Naive thymus-derived CD4-positive, alpha-beta T cell (primary cell): ENCODE results near the gene AKAP6. TPM values are rescaled to one million over a fixed set of nuclear protein-coding genes. Genes with fewer than 3 reads are reported as not detected.

Source experiments
- ATAC-seq: fragments of 150-1000 bp; cut with Tn5 transposase; 2 replicates; pipeline ENCODE4 v1.10.0; 2021; ENCODE audit warnings: mild to moderate bottlenecking, moderate library complexity
- CTCF ChIA-PET: fragments of 350-600 bp; sonication (Branson Sonifier 250); formaldehyde crosslinking; loops from one replicate; lab custom pipeline; 2021; ENCODE audit warnings: antibody characterized with exemption; lab: Charles Lee
- POLR2A ChIA-PET: fragments of 350-600 bp; sonication (Branson Sonifier 250); formaldehyde crosslinking; loops from one replicate; lab custom pipeline; 2021; ENCODE audit warnings: antibody characterized with exemption, inconsistent platforms; lab: Charles Lee
- DNase-seq, 9 donors: peaks; one replicate each; pipeline versions ENCODE4 v3.0.0 to v3.0.0-alpha.2; 2020 to 2022; ENCODE audit warnings: mixed read lengths in 1 of 9
- H3K27ac ChIP-seq: one replicate; pipeline ENCODE4 v1.7.0; 2013; ENCODE audit warnings: mild to moderate bottlenecking, low read depth, low read length, moderate library complexity
- H3K27me3 ChIP-seq, 2 donors: one replicate each; pipeline ENCODE4 v1.7.0; 2013; ENCODE audit warnings: low read length in 2 of 2, mild to moderate bottlenecking in 2 of 2, moderate library complexity in 2 of 2; ENCODE audit not compliant: control insufficient read depth in 2 of 2, insufficient read depth in 2 of 2
- H3K36me3 ChIP-seq, 3 experiments: 1 replicate in 2 of 3; 2 replicates in 1 of 3; pipeline ENCODE4 v1.7.0; 2013; ENCODE audit warnings: low read length in 3 of 3, mild to moderate bottlenecking in 3 of 3, moderate library complexity in 1 of 3; ENCODE audit not compliant: insufficient read depth in 3 of 3, control insufficient read depth in 2 of 3
- H3K4me1 ChIP-seq, 2 donors: one replicate each; pipeline ENCODE4 v1.7.0; 2013; ENCODE audit warnings: low read length in 2 of 2, mild to moderate bottlenecking in 2 of 2, moderate library complexity in 1 of 2; ENCODE audit not compliant: control insufficient read depth in 2 of 2, insufficient read depth in 2 of 2
- H3K4me3 ChIP-seq: 2 replicates; pipeline ENCODE4 v1.7.0; 2013; ENCODE audit warnings: mild to moderate bottlenecking, low read length
- H3K9me3 ChIP-seq, 3 experiments: 1 replicate in 2 of 3; 2 replicates in 1 of 3; pipeline ENCODE4 v1.7.0; 2013; ENCODE audit warnings: low read length in 3 of 3; ENCODE audit not compliant: control insufficient read depth in 2 of 3
- H3K27ac Mint-ChIP-seq, 9 donors: one replicate each; pipeline ENCODE4 v1.8.0; 2020 to 2022; ENCODE audit warnings: mixed read lengths in 9 of 9, mild to moderate bottlenecking in 8 of 9, moderate library complexity in 5 of 9, inconsistent platforms in 2 of 9
- H3K27me3 Mint-ChIP-seq, 5 donors: one replicate each; pipeline ENCODE4 v1.8.0; 2021 to 2022; ENCODE audit warnings: mixed read lengths in 5 of 5, mild to moderate bottlenecking in 1 of 5
- H3K36me3 Mint-ChIP-seq, 5 donors: one replicate each; pipeline ENCODE4 v1.8.0; 2020 to 2022; ENCODE audit warnings: mixed read lengths in 5 of 5, mild to moderate bottlenecking in 3 of 5, inconsistent platforms in 1 of 5
- H3K4me1 Mint-ChIP-seq, 7 donors: one replicate each; pipeline ENCODE4 v1.8.0; 2020 to 2022; ENCODE audit warnings: mixed read lengths in 7 of 7, mild to moderate bottlenecking in 3 of 7, inconsistent platforms in 1 of 7
- H3K4me3 Mint-ChIP-seq, 10 donors: one replicate each; pipeline ENCODE4 v1.8.0; 2020 to 2022; ENCODE audit warnings: mild to moderate bottlenecking in 10 of 10, mixed read lengths in 10 of 10, moderate library complexity in 6 of 10, inconsistent platforms in 2 of 10
- H3K9me3 Mint-ChIP-seq, 11 donors: one replicate each; pipeline ENCODE4 v1.8.0; 2020 to 2022; ENCODE audit warnings: mixed read lengths in 11 of 11, mild to moderate bottlenecking in 4 of 11, inconsistent platforms in 1 of 11, moderate library complexity in 1 of 11
- intact Hi-C, 2 donors: fragments of 100-400 bp; cut with micrococcal nuclease; formaldehyde crosslinking; loops; one replicate each; pipeline ENCODE4 v1.15.1; 2023
- polyA plus RNA-seq, 2 donors: library from polyadenylated mRNA; unstranded; fragments of 300-500 nt; fragmentation: Illumina TruSeq; gene quantifications; one replicate each; pipeline ENCODE4 v1.2.3, GENCODE V29; 2021
- total RNA-seq, 6 experiments: library from RNA in 5 of 6; stranded (reverse) in 5 of 6; gene quantifications; 1 replicate in 5 of 6; 2 replicates in 1 of 6; pipeline ENCODE4 v1.2.3 and lab custom pipeline; 2021 to 2026

The AKAP6 gene
- total and polyA plus RNA-seq, 7 experiments from 2014 or later, result 0.29 to 7.9 (median 4.1) TPM

GRCh38 chr14:32413967-32414640 is 85.0 kb downstream of the AKAP6 start:
- peaks cover 0 to 4% (median 0%) of the 10 kb centered on the region in 5 donors for H3K36me3 Mint-ChIP-seq
- intact Hi-C loops, result no loop called here
- ChIA-PET POLR2A (no interaction called here), CTCF (no interaction called here)
- no peaks in the 10 kb centered on the region for H3K4me1 ChIP-seq
- H3K4me1 Mint-ChIP-seq, result no peaks in the 10 kb centered on the region
- no peak overlapping the region for H3K27ac Mint-ChIP-seq
- no peak overlapping the region for H3K4me3 Mint-ChIP-seq
- DNase-seq (no peak), ATAC-seq (no peak)
- no peak overlapping the region for H3K27ac ChIP-seq
- no peaks in the 10 kb centered on the region for H3K27me3 ChIP-seq
- H3K9me3 Mint-ChIP-seq, result peaks cover 0 to 2% (median 0%) of the 10 kb centered on the region in 11 donors
- no peak overlapping the region for H3K4me3 ChIP-seq
- H3K27me3 Mint-ChIP-seq, result peaks cover 0 to 5% (median 0%) of the 10 kb centered on the region in 5 donors
- H3K9me3 ChIP-seq, result no peaks in the 10 kb centered on the region
- H3K36me3 ChIP-seq, result no peaks in the 10 kb centered on the region

GRCh38 chr14:32414808-32415255 is 85.7 kb downstream of the AKAP6 start:
- Mint-ChIP-seq H3K4me3 (no peak overlapping the region), H3K27me3 (peaks cover 0 to 5% (median 0%) of the 10 kb centered on the region in 5 donors), H3K4me1 (no peaks in the 10 kb centered on the region), H3K36me3 (peaks cover 0 to 4% (median 0%) of the 10 kb centered on the region in 5 donors), H3K27ac (no peak overlapping the region), H3K9me3 (peaks cover 0 to 2% (median 0%) of the 10 kb centered on the region in 11 donors)
- no peak overlapping the region for H3K4me3 ChIP-seq
- ChIA-PET CTCF (no interaction called here), POLR2A (no interaction called here)
- H3K4me1 ChIP-seq, result no peaks in the 10 kb centered on the region
- no peak overlapping the region for H3K27ac ChIP-seq
- no peak for DNase-seq
- H3K9me3 ChIP-seq, result no peaks in the 10 kb centered on the region
- H3K27me3 ChIP-seq, result no peaks in the 10 kb centered on the region
- no peaks in the 10 kb centered on the region for H3K36me3 ChIP-seq
- intact Hi-C loops, result no loop called here
- ATAC-seq, result no peak

GRCh38 chr14:32417956-32418552 is 89.0 kb downstream of the AKAP6 start:
- Mint-ChIP-seq H3K27ac (no peak overlapping the region), H3K4me3 (no peak overlapping the region), H3K9me3 (peaks cover 0 to 15% (median 4%) of the 10 kb centered on the region in 11 donors), H3K27me3 (peaks cover 0 to 5% (median 0%) of the 10 kb centered on the region in 5 donors), H3K4me1 (no peaks in the 10 kb centered on the region), H3K36me3 (peaks cover 0 to 11% (median 0%) of the 10 kb centered on the region in 5 donors)
- no peak overlapping the region for H3K27ac ChIP-seq
- POLR2A ChIA-PET, result no interaction called here
- H3K9me3 ChIP-seq, result no peaks in the 10 kb centered on the region
- CTCF ChIA-PET, result no interaction called here
- no peak for DNase-seq
- no peaks in the 10 kb centered on the region for H3K27me3 ChIP-seq
- H3K4me1 ChIP-seq, result no peaks in the 10 kb centered on the region
- no peak for ATAC-seq
- intact Hi-C loops, result no loop called here
- no peak overlapping the region for H3K4me3 ChIP-seq
- H3K36me3 ChIP-seq, result no peaks in the 10 kb centered on the region

- CTCF ChIA-PET, result no interaction called here
- H3K27me3 ChIP-seq, result no peaks in the 10 kb centered on the region
- intact Hi-C loops, result no loop called here
- POLR2A ChIA-PET, result no interaction called here
- Mint-ChIP-seq H3K4me1 (no peaks in the 10 kb centered on the region), H3K9me3 (peaks cover 0 to 16% (median 4%) of the 10 kb centered on the region in 11 donors), H3K27ac (no peak overlapping the region), H3K36me3 (peaks cover 0 to 7% (median 0%) of the 10 kb centered on the region in 5 donors), H3K27me3 (peaks cover 0 to 5% (median 0%) of the 10 kb centered on the region in 5 donors), H3K4me3 (no peak overlapping the region)
- H3K4me1 ChIP-seq, result no peaks in the 10 kb centered on the region
- H3K4me3 ChIP-seq, result no peak overlapping the region
- H3K36me3 ChIP-seq, result no peaks in the 10 kb centered on the region
- ATAC-seq (no peak), DNase-seq (no peak)
- no peak overlapping the region for H3K27ac ChIP-seq
- no peaks in the 10 kb centered on the region for H3K9me3 ChIP-seq
Observed at GRCh38 chr14:32419429-32419828, 90.3 kb downstream of the AKAP6 start.

GRCh38 chr14:32421781-32422180 is 92.7 kb downstream of the AKAP6 start:
- CTCF ChIA-PET, result interaction anchor here (0.7 kb wide), 1 partner anchor 21 kb away, joined by 3 read pairs; no protein-coding TSS in a partner anchor
- ATAC-seq, result no peak

GRCh38 chr14:32422440-32422839 is 93.3 kb downstream of the AKAP6 start:
- DNase-seq (no peak), ATAC-seq (no peak)
- intact Hi-C loops, result no loop called here
- Mint-ChIP-seq H3K36me3 (peaks cover 0 to 7% (median 0%) of the 10 kb centered on the region in 5 donors), H3K9me3 (peaks cover 0 to 16% (median 6%) of the 10 kb centered on the region in 11 donors), H3K27me3 (peaks cover 0 to 4% (median 0%) of the 10 kb centered on the region in 5 donors), H3K4me3 (no peak overlapping the region), H3K4me1 (no peaks in the 10 kb centered on the region), H3K27ac (no peak overlapping the region)
- Histone ChIP-seq H3K27me3 (no peaks in the 10 kb centered on the region), H3K36me3 (no peaks in the 10 kb centered on the region), H3K9me3 (no peaks in the 10 kb centered on the region), H3K4me3 (no peak overlapping the region), H3K4me1 (no peaks in the 10 kb centered on the region), H3K27ac (no peak overlapping the region)
- ChIA-PET POLR2A (no interaction called here), CTCF (no interaction called here)

More at GRCh38 chr14:32421781-32422180, 92.7 kb downstream of the AKAP6 start:
- peaks cover 0 to 4% (median 0%) of the 10 kb centered on the region in 5 donors for H3K27me3 Mint-ChIP-seq
- H3K27ac Mint-ChIP-seq, result no peak overlapping the region
- peaks cover 0 to 16% (median 6%) of the 10 kb centered on the region in 11 donors for H3K9me3 Mint-ChIP-seq
- no peak overlapping the region for H3K27ac ChIP-seq
- H3K9me3 ChIP-seq, result no peaks in the 10 kb centered on the region
- H3K27me3 ChIP-seq, result no peaks in the 10 kb centered on the region
- H3K36me3 ChIP-seq, result no peaks in the 10 kb centered on the region
- H3K4me1 ChIP-seq, result no peaks in the 10 kb centered on the region
- H3K4me1 Mint-ChIP-seq, result no peaks in the 10 kb centered on the region
- POLR2A ChIA-PET, result no interaction called here
- intact Hi-C loops, result no loop called here
- no peak overlapping the region for H3K4me3 Mint-ChIP-seq
- no peak overlapping the region for H3K4me3 ChIP-seq
- no peak for DNase-seq
- H3K36me3 Mint-ChIP-seq, result peaks cover 0 to 7% (median 0%) of the 10 kb centered on the region in 5 donors
